Panc1 (cell line): Measurements from ENCODE around the gene STXBP4. TPM values are rescaled to one million over a fixed set of nuclear protein-coding genes. Genes with fewer than 3 reads are reported as not detected.

Experiments used
- ATAC-seq: fragments of 200-7000 bp; cut with Tn5 transposase; 2 replicates; pipeline ENCODE4 v1.9.1; 2020; ENCODE audit warnings: mild to moderate bottlenecking, moderate library complexity
- BruUV-seq: library from RNA; stranded (reverse); fragments of 400-500 nt; replicated peaks from 2 replicates; lab custom pipeline; 2021; lab: Mats Ljungman, UMichigan
- CTCF ChIA-PET: fragments of 300-600 bp; sonication (Branson Sonifier 250); formaldehyde crosslinking; loops from one replicate; lab custom pipeline; 2022; ENCODE audit warnings: antibody characterized with exemption; lab: Charles Lee
- POLR2A ChIA-PET: fragments of 300-600 bp; sonication (Branson Sonifier 250); formaldehyde crosslinking; loops from one replicate; lab custom pipeline; 2022; ENCODE audit warnings: antibody characterized with exemption; lab: Charles Lee
- DNase-seq: peaks from one replicate; pipeline ENCODE4 v3.0.0-alpha.2; 2010; ENCODE audit warnings: low read depth, low spot score
- H3K27ac ChIP-seq: 2 replicates; pipeline ENCODE4 v1.5.1; 2011; ENCODE audit warnings: mild to moderate bottlenecking, low read length, inconsistent platforms
- H3K27me3 ChIP-seq: fragments of 200-500 bp; sonication (Bioruptor generic); 2 replicates; pipeline ENCODE4 v1.6.0; 2014; ENCODE audit warnings: low read length, inconsistent platforms; ENCODE audit not compliant: control insufficient read depth, insufficient read depth
- H3K36me3 ChIP-seq: fragments of 200-500 bp; sonication (Bioruptor generic); 2 replicates; pipeline ENCODE4 v1.5.1; 2014; ENCODE audit warnings: inconsistent platforms, mild to moderate bottlenecking, low read length, moderate library complexity; ENCODE audit not compliant: control insufficient read depth, insufficient read depth
- H3K4me1 ChIP-seq: 2 replicates; pipeline ENCODE4 v1.5.1; 2011; ENCODE audit warnings: inconsistent platforms, mild to moderate bottlenecking, low read length, moderate library complexity; ENCODE audit not compliant: control insufficient read depth, insufficient read depth
- H3K4me3 ChIP-seq, 2 experiments: 2 replicates each; pipeline ENCODE4 v1.5.1; 2011 to 2012; ENCODE audit warnings: low read depth in 2 of 2, low read length in 2 of 2, mild to moderate bottlenecking in 2 of 2, inconsistent platforms in 1 of 2, moderate library complexity in 1 of 2
- H3K9me3 ChIP-seq: fragments of 200-500 bp; sonication (Bioruptor generic); 2 replicates; pipeline ENCODE4 v1.5.1; 2014; ENCODE audit warnings: low read depth, mild to moderate bottlenecking, inconsistent platforms, low read length, moderate library complexity; ENCODE audit not compliant: control insufficient read depth, insufficient read depth
- CTCF ChIP-seq: fragments of 450-650 bp; IDR thresholded peaks from 2 replicates; pipeline ENCODE4 v1.5.1; 2017; ENCODE audit warnings: mild to moderate bottlenecking
- POLR2AphosphoS5 ChIP-seq: IDR thresholded peaks from 2 replicates; pipeline ENCODE4 v1.6.1; 2012; ENCODE audit warnings: mild to moderate bottlenecking, low read depth, low read length, moderate library complexity
- REST ChIP-seq, 2 experiments: IDR thresholded peaks; 2 replicates each; pipeline ENCODE4 v1.6.1; 2011 to 2012; ENCODE audit warnings: low read depth in 2 of 2, control low read depth in 1 of 2, low read length in 1 of 2, mild to moderate bottlenecking in 1 of 2, moderate library complexity in 1 of 2; ENCODE audit not compliant: insufficient read depth in 1 of 2
- SIN3A ChIP-seq: IDR thresholded peaks from 2 replicates; pipeline ENCODE4 v1.6.1; 2012; ENCODE audit warnings: low read depth, mild to moderate bottlenecking, low read length, moderate library complexity, borderline replicate concordance; ENCODE audit not compliant: insufficient read depth
- TCF7L2 ChIP-seq: IDR thresholded peaks from 2 replicates; pipeline ENCODE4 v1.6.1; 2011; ENCODE audit warnings: mild to moderate bottlenecking, low read depth, low read length, inconsistent platforms
- in situ Hi-C: cut with HindIII; loops from 2 replicates; pipeline ENCODE4 v1.10.0; 2016; ENCODE audit warnings: low sequenced_read_pairs, low pct_unique_long_range_greater_than_20kb
- intact Hi-C: fragments of 100-400 bp; cut with micrococcal nuclease; formaldehyde crosslinking; loops from one replicate; pipeline ENCODE4 v1.10.0; 2022; ENCODE audit not compliant: unreplicated experiment
- total RNA-seq: library from RNA; stranded (reverse); gene quantifications from one replicate; pipeline ENCODE4 v1.2.1, GENCODE V29; 2021; ENCODE audit not compliant: unreplicated experiment

STXBP4 gene
- total RNA-seq, 1 experiment from 2014 or later = 12.8 TPM

- ATAC-seq = no peak
- POLR2A ChIA-PET = no interaction called here
- CTCF ChIA-PET = no interaction called here
- in situ Hi-C loops = no loop called here
- no peak for TF ChIP-seq TCF7L2
- no peak for TF ChIP-seq CTCF
- TF ChIP-seq REST (IDR thresholded peaks at IDR 0.05; ENCODE audit: insufficient read depth in 1 of 2, low read depth in 2 of 2, low read length in 1 of 2) = no peak
- TF ChIP-seq POLR2AphosphoS5 = no peak
- TF ChIP-seq SIN3A = no peak
- no TSS peak for BruUV-seq
- no peaks in the 10 kb centered on the region for H3K9me3 ChIP-seq
- no peak for DNase-seq
- H3K4me3 ChIP-seq = no peak overlapping the region
- no peak overlapping the region for H3K27ac ChIP-seq
- H3K36me3 ChIP-seq = 0 out of 2 replicates have a peak, but pooled peaks cover 2% of the 10 kb centered on the region
- H3K4me1 ChIP-seq = no peaks in the 10 kb centered on the region
- intact Hi-C loops = no loop called here
- H3K27me3 ChIP-seq = no peaks in the 10 kb centered on the region
These were observed 200.6 kb downstream of the STXBP4 start for GRCh38 chr17:55168958-55169687.

GRCh38 chr17:55171634-55172328 is 203.2 kb downstream of the STXBP4 start:
- Histone ChIP-seq H3K4me3 (no peak overlapping the region), H3K27me3 (no peaks in the 10 kb centered on the region), H3K4me1 (no peaks in the 10 kb centered on the region), H3K9me3 (no peaks in the 10 kb centered on the region), H3K36me3 (0 out of 2 replicates have a peak, but pooled peaks cover 2% of the 10 kb centered on the region), H3K27ac (no peak overlapping the region)
- ChIA-PET POLR2A (no interaction called here), CTCF (no interaction called here)
- intact Hi-C loops = no loop called here
- in situ Hi-C loops = no loop called here
- no TSS peak for BruUV-seq
- DNase-seq (no peak), ATAC-seq (no peak)
- no peak for TF ChIP-seq POLR2AphosphoS5
- no peak for TF ChIP-seq CTCF
